Fibroblast of gingiva (primary cell): ENCODE results near the gene RASD1.
"Not testable (repeated sequence)": the region's sequence is repeated elsewhere in the genome, so short reads cannot be mapped to it uniquely, and the experiment has no call there.

Source experiments
- DNase-seq: peaks from one replicate; pipeline ENCODE4 v3.0.0-alpha.2; 2011; ENCODE audit warnings: low read depth

Gene RASD1

DNA sequence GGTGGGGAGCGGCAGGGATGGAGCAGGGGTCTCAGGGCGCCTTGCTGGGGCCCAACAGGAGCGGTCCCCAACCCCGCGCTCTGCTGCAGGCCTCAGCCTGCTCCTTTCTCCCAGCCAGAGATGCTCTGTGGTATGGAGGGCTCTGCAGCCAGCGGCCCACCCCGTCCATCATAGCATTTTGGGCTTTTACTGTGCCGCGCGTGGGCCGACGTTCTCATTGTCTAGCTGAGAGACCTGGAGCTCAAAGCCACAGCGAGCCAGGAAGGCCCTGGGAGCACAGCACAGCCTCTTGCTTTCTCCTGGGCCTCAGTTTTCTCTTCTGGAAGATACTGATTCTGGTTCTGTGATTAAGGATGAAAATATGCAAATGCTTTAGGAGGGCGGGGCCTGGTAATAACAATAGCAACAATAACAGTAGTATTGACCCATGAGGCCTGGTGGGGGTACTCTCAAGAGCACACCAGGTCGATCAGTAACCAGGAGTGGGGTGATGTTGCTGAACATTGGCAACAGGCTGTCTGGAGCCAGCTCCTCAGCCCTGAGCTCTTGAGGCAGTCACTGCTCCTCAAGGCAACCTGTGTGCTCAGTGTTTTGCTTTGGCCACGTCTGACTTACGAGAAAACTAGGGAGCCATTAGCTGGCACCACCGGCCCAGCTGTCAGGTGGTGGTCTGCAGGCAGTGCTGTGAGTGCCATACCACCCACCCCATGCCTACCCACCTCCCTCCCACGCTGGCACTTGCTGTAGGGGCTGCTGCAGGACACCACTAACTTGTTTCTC lies 1.1 kb upstream of the RASD1 start:
- no peak for DNase-seq

DNA sequence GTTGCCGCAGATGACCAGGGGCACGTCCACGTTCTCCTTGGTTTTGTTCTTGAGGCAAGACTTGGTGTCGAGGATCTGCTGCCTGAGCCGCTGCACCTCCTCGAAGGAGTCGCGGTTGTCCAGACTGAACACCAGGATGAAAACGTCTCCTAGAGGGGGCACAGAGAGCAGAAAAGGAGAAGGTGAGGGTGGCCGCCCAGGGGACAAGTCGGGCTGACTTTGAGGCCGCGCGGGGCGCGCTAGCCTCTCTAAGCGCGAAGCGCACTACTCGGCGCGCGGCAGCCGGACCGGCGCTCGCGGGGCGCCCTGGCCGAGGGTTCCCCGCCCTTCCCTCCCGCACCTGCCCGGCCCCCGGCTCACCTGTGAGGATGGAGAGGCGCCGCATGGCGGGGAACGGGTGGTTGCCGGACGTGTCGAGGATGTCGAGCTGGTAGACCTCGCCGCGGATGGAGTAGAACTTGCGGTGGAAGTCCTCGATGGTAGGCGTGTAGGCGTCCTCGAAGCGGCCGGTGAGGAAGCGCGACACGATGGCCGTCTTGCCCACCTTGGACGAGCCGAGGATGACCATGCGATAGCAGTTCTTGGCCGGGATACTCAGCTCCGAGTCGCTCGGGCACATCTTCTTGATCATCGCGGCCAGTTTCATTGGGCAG lies 533 bp downstream of the RASD1 start:
- DNase-seq = no peak

DNA sequence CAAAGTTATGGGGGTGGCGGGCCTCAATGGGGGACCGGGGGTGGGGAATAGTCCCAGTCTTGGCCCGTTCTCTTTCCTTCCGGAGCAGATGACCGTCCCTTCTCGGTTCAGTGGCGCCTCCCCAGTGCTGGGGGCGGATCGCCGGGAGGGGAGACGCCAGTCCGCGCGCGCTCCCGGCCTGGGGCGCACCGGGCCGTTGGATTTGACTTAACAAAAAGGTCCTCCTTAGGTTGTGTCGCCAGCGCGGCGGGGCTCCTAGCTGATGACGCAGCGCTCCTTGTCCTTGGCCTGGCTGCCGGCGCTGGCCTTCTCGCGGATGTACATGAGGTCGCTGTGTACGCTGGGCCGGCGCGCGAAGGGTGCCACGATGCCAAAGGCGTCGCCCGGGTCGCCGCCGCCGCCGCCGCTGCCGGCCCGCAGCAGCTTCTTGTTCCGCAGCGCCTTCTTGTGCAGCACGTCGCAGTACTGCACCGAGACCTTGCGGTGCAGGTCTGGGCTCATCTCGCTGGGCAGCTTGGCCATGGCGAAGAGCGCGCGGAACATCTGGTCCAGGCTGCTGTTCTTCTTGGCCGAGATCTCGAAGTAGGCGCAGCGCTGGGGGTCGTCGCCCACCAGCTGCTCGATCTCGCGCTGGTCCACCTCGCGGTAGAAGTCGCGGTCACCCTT lies 1.2 kb downstream of the RASD1 start:
- DNase-seq = peak; percentile 58

DNA sequence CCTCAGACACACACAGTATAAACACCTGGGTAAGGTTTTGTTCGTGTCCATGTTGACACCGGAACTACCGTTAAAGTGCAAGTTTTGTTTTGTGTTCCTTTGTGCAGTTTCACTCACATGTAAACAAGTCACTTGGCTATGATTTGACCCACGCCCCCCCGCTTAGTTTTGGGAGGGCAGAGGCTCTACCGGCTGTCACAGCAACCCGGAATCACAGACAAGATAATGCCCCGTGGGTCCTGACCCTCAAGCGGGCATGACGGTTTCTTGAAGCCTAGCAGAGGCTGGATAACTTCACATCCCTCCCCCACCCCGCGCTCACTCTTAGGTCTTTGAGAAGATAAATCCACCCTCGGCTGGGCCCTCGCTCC lies 1.7 kb downstream of the RASD1 start:
- DNase-seq = peak; percentile 17

DNA sequence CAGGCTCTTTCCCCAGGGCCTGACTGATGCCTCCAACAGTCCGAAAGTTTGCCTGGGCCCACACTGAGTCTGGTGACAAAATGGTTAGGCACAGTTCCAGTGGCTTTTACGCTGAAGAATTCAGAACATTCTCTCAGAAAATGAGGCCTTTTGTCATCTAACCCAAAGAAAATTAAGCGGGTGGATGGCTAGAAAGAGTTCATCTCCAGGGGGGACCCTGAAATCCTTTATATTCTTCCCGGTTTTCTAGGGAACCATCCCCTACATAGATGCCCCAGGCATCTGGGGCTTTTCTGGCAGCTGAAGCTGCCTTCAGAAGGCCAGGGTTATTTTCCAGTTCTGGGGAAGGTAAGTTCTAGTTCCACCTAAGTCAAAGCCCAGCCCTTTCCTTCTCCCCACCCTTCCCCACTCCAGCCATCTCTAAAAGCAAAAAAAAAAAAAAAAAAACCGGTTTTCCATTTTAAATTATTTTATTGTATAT lies 2.2 kb downstream of the RASD1 start:
- DNase-seq = peak; percentile 16

DNA sequence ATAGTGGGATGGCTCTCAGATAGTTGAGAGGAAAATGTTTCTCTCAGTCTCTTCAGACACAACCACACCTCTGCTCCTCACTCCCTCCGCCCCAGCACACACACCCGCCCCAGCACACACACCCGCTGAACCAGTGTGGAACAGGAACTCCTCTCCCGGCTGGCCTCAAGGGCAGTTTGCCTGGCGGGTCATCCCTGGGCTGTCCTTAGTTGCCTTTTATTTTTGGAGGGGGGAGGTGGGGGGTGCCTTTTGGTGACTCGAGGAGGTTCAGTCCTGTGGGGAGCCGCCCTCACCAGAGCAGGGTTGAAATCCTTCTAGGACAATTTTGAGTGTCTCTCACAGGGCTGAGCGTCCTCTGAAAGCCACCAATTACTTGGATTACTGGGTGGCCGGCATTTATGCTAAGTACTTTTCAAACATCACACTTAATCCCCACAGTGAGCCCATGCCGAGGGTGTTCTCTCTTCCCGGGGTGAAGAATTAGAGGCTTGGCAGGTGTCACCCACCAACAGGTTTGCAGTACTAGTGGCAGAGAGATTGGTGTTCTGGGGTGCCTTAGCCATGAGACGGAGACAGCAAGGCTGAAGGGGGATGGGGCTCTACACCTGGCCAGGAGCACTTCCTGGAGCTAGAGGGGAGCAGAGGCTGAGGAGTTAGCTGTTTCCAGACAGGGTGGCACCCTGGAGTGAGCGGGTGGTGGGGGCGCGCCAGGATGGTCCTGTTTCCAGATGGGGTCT lies 2.8 kb downstream of the RASD1 start:
- peak; percentile 35 for DNase-seq

DNA sequence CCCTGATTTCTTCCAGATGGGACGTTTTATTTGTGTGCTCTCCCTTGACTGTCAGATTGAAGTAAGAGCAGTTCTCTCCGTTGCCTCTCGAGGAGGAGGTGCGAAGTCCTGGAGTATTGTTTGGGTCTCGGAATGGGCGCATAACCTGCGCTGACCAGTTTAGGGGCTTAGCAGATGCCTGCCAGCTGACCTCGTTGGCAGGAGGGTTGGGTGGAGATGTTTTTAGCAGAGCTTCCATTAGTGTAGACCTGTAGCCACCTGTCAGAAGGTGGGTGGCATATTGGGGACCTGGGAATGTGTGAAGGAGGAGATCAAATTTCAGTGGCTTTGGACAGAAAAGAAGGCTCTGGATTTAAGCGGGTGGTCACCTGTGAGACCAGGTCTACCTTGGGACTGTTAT lies 3.6 kb downstream of the RASD1 start:
- no peak for DNase-seq

DNA sequence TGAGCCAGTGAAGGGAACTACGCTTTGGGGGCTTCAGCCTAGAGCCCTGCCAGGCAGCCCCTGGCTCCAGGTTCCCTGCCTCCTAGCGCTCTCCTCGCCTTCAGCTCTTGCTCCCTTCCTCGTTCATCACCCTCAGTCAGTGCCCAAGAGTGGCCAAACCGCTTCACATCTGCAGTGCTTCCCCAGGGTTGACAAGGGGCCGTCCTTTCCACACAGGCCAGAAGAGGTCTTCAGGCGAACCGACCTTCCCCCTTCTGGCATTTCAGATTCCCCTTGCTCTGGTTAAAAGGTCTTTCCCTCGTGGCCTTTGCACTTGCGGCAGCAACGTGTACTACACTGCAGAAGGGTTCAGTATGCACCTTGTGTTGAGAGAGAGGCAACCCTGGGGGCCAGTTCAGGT lies 4.1 kb downstream of the RASD1 start:
- DNase-seq = no peak

DNA sequence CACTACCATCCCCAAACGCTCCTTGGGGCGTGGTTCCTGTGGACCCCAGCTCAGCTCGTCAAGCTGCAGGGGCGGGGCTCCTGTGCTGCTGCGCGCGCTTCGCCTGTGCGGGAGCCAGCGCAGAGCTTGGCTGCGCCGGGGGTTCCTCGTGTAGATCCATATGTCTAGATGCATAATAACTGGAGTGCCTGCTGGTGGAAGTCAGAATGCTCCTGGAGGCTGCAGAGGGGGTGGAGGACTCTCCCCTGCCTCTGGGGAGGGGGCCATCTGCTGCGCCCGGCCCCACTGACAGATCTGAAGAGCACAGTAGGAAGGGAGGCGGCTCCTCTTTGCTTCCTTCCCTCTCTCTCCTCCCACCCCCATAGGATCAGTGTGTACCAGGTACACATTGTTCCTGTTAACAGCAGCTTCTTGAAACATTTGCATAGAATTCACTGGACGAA lies 4.6 kb downstream of the RASD1 start:
- no peak for DNase-seq

DNA sequence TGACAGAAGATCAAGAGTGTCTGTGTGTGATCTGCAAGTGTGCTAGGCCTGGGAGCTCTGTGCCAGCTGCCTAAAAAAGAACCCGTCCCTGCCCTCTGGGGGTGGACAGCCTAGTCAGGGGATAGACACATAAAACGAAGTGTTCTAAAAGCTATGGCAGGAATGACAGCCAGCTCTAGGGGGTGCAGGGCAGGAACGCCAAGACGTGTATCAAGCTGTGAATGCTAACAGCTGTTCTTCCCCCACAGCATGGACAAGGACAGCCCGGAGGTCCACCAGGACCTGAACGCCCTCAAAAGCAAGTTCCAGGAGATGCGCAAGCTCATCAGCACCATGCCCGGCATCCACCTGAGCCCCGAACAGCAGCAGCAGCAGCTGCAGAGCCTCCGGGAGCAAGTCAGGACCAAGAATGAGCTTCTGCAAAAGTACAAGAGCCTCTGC lies 5.1 kb downstream of the RASD1 start:
- DNase-seq = no peak

DNA sequence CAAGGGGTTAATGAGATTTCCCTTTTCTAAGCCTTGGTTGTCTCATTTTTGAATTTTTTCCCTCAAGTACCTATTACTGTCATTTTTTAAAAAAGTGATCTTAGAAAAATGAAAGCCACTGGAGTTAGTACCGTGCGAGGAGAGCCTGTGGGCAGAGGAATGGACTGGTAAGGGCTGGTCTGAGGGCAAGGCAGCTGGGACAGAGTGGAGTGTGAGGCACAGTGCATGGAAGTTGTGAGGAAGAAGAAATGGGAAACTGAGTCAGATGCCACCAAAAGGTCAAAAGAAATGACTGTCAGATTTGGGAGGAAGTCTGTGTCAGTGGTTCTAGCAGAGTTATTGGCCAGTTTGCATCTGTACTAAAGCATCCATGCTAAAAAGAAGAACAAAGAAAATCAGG lies 8.2 kb downstream of the RASD1 start:
- DNase-seq = no peak

DNA sequence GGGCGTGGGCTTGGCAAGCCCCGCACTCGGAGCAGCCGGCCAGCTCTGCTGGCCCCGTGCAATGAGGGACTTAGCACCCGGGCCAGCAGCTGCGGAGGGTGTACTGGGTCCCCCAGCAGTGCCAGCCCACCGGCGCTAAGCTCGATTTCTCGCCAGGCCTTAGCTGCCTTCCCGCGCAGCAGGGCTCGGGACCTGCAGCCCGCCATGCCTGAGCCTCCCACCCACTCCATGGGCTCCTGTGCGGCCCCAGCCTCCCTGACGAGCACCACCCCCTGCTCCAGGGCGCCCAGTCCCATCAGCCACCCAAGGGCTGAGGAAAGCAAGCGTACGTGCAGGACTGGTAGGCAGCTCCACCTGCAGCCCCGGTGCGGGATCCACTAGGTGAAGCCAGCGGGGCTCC lies 9.8 kb downstream of the RASD1 start:
- not testable (repeated sequence) for DNase-seq

DNA sequence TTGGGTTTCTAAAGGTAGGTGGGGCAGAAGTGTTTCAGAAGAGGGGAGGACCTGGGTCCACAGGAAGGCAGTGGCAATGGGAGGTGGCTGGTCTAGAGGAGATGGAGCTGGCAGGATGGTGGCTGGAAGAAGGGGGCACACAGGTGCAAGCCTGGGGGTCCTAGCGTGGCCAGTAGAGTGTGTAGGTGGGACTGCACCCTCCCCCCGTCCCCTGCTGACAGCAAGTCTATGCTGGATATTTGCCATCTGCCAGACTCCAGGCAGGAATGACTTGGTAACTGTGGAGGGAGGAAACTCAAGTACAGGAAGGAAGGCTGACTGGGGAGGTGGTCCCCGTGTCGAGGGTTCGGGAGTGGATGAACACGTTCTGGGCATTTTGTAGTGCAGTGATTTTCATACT lies 10.8 kb downstream of the RASD1 start:
- DNase-seq = no peak

DNA sequence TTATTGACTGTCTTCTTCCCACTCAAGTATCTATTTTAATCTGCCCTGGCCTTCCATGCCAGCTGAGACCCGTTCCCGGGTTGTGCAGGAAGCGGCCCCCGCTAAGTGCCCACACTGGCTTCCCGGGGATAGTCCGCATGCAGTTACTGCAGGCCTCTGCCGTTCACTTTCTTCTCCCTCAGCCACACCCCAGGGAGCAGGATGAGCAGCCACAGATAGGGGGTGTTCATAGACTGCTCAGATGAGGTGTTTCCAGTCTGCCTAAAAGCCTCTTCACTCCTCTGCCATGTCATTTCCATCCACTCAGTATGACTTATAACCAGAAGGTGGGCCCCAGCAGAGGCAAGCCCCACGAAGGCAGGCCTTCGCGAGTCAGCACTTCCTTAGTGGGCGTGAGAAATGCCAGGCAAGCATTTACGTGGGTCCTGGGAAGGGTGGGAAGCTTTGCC lies 11.7 kb downstream of the RASD1 start:
- DNase-seq = no peak

DNA sequence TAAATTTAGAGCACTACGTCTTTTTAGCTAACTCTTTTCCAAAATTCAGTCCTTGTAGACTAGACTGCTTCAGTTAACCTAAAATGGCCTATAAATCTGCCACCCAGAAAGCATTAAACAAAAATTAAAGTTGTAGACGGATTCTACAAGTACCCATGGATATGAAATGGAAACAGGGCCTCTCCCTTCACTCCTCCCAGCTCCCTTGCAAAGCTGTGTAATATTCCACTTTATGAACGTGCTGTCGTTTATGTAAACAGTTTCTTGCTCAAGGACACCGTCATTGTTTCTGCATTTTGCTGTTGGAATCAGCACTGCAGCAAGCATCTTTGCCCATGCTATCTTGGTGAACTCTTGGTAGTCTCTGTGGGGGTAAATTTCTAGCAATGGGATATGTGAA lies 14.3 kb downstream of the RASD1 start:
- no peak for DNase-seq

DNA sequence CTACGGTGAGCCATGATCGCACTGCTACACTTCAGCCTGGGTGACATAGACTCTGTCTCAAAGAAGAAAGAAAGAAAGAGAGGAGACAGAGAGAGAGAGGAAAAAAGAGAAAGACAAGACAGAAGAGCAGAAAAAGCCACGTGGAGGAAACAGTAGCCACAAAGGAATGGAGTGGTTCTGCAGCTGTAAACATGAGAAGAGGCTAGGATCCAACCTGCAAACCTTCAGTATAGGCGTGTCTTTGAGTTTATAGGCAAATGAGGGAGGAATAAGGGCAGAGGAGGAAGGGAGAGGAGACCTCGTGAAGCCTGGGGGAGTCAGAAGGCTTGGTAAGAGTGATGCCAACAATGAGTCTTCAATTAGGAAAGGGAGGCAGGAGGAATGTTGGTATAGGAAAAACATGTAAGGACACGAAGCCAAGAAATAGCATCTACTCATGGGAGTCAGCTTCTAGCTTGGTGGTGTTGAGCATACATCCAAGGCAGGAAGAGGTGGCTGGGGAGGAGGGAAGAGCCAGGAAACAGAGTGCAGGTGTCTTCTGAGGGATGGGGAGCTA lies 15.5 kb downstream of the RASD1 start:
- DNase-seq = no peak

DNA sequence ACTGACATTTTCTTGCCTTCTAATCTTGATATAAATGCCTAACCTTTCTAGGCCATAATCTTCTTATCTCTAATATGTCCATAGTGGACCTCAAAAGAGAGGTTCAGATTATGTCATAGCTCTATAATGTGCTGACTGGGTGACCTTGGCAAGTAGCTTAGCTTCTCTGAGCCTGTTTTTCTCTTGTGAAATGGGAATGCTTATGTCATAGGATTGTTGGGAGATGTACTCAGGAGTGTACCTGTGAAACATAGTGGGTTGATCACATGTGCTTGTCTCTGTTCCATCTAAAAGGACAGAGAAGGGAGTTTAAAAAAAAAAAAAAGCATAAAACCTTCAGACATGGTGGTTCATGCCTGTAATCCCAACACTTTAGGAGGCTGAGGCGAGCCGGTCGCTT lies 17.0 kb downstream of the RASD1 start:
- no peak for DNase-seq

DNA sequence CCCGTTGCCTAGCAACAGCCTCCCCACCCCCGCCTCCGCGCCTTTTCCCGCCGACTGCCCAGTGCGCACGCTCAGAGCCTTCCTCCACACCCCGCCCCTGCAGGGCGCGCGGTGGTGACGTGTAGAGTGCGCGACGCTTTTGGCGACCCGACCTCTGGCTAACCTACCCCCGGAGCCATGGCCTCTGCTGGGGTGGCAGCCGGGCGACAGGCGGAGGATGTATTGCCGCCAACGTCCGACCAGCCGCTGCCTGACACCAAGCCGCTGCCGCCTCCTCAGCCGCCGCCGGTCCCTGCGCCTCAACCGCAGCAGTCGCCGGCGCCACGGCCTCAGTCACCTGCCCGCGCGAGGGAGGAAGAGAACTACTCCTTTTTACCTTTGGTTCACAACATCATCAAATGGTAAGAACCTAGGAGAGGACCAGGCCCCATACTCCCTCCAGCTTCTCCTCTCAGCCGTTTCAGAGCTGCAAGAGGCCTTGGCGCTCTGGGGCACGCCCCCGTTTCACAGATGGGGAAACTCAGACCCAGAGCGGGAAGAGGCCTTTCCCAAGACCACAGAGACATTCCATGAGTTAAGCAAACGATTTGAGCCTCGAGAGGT lies 19.2 kb downstream of the RASD1 start, which contains the start of gene MED9:
TSS of gene MED9 (plus strand) at position 136 of the 603 bp plus-strand sequence. CDS start at position 178, 42 bp downstream.
- peak; percentile 87 for DNase-seq

DNA sequence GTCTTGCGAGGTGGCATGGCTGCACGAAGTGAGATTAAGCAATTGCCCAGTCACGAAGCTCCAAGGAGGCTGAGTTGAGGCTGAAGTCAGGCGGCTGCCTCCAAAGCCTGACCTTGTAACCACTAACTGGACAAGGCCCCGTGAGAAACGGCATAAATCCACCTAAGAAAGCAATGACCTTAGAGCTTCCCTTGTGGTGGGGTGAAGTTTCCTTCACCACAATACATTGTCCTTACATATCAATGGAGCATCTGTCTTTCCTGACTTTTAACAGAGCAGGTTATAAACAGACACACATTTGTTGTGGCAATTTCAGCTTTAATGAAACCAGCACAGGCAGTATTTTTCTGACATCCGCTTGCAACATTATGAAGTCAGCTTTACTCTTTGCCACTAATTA lies 21.9 kb downstream of the RASD1 start:
- no peak for DNase-seq

DNA sequence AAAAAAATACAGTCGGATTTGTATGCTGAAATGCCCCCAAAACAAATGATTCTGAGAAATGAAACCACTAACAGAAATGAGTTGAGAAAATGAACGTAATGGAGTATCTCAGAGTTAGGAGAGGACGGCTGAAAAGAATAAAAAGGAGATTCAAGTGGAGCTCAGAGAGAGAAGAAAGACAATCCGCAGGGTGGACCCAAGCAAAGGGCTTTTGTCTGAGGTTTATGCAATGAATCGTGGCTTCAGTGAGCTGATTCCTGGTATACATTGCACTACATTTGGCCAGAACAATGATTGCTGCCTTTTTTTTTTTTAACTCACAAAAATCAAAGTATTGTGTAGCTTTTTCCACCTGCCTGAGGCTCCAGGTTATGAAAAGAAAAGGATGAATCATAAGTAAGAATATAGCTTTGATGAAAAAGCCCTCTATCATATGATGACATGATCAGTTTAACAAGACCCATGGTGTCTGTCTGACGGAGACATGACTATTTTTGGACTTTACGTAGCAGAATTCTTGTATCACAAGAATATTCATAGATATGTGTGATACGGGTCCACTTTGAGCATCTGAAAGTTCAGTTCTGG lies 23.8 kb downstream of the RASD1 start:
- no peak for DNase-seq

DNA sequence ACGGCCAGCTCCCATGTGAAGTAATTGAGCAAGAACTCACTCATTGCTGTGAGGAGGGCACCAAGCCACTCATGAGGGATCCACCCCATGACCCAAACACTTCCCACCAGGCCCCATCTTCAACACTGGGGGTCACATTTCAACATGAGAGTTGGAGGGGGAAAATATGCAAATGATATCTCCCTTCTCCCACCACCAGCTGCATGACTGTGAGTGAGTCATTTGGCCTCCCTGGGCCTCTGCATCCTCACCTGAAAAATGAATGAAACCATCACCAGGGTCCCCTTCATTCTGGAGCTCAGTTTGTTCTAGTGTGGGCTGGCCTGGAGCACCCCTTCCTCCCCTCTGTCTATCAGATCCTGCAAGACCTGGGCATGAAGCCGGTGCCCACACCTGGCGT lies 26.2 kb downstream of the RASD1 start:
- no peak for DNase-seq
